ENCODE measurements around the gene SRPX. TPM values are rescaled to one million over a fixed set of nuclear protein-coding genes. Genes with fewer than 3 reads are reported as not detected.

SRPX gene
- total RNA-seq = 64.1 and 74.6 TPM in 2 replicates

GRCh38 chrX:38220415-38221390 is at the start of gene SRPX:
Gene SRPX, minus strand, starts transcription at chrX:38220871. Its CDS starts 79 bp downstream, at chrX:38220792.

Other genes with a start within 250 kb of the SRPX start
- under 0.01 TPM in 1 of 2 replicates, not detected in the other for gene SYTL5, start 214.3 kb downstream of the SRPX start, total RNA-seq
- gene RPGR, start 106.6 kb upstream of the SRPX start, total RNA-seq = 31.6 and 34.3 TPM in 2 replicates
- 0.69 TPM in 1 of 2 replicates, not detected in the other for gene OTC, start 131.7 kb upstream of the SRPX start, total RNA-seq